IPS-NIHi7 (cell line): ENCODE results near the gene SLCO2A1.
"Not testable (repeated sequence)": the region's sequence is repeated elsewhere in the genome, so short reads cannot be mapped to it uniquely, and the experiment has no call there.

Source experiments
- DNase-seq: peaks from one replicate; pipeline ENCODE4 v3.0.0; 2012; ENCODE audit warnings: mixed read lengths; ENCODE audit errors: extremely low spot score

Gene SLCO2A1

DNA sequence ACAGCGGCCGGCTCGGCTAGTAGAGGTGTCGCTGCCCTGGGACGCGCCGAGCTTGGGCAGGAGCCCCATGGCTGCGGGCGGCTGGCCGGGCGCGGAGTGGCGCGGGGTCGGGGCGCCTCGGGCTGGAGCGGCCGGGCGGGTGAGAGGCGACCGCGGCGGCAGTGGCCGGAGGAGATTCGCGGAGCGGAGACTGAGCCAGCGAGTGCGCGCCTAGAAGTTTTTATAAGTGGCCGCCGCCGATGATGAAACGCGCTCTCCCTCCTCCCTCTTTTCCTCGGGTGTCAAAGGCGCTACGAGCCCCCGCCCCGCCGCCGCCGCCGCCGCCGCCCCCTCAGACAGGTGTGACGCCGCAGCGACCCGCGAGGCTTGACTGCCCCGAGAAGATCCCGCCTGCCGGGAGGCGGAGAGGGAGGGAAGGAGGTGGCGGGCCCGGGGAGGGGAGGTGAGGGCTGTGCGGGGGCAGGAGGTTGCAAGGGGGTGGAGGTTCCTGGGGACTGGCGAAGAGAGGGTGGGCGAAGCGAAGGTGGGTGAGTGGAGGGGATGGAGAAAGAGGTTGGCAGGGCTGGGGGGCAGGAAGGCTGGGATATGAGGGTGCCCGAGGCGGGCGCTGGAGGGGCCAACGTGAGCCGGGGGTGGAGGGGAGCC, at the start of gene SLCO2A1:
Gene SLCO2A1, minus strand, starts transcription at position 192 of the 645 bp plus-strand sequence. Its CDS starts 123 bp downstream, at position 69.
- peak; percentile 87 for DNase-seq

DNA sequence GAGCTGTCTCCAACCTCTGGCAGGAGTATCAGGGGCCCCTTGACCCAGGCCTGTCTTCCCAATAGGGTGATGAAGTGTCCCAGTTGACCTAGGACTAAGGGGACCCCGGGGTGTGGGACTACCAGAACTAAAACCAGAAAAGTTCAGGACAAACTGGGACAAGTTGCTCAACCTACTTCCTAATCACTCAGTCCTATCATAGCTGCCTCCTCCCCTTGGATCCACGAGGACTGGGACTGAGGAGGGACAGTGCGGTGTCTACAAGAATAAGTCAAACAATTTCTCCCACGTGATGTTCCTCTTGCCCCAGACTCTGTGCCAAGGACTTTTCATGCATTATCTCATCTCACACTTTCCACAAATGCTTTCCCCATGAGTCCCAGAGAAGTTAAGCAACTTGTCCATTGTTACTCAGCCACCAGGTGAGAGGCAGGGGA, 49.4 kb upstream of the SLCO2A1 start:
- no peak for DNase-seq

DNA sequence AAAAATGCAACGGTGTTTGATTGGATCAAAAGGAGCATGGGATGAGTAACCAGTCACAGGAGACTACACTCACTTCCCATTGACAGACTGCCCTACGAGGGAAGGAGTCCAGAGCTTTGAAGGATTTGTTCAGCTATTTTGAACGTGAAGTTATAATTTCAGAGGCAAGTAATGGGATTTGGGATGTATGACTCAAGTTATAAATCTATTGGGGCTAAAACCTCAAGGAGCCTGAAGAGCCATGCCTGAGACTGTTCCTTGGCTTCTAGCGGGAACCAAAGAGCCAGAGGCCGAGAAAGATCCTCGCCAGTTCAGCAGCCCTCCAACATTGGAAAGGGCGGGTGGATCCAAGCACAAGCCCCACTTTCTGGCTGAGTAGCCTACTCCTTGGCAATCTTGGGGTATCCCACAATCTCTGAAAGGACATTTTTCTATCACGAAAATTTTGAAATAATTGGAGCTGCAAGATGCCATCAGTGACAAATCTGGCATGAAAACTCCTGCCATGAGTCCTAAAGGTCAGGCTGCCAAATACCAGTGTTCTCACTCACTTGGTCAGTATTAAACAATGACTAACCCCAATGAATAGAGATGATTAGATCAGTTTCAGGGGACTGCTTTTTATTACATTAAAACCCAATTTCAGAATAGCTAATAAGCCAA, 48.6 kb upstream of the SLCO2A1 start:
- no peak for DNase-seq

DNA sequence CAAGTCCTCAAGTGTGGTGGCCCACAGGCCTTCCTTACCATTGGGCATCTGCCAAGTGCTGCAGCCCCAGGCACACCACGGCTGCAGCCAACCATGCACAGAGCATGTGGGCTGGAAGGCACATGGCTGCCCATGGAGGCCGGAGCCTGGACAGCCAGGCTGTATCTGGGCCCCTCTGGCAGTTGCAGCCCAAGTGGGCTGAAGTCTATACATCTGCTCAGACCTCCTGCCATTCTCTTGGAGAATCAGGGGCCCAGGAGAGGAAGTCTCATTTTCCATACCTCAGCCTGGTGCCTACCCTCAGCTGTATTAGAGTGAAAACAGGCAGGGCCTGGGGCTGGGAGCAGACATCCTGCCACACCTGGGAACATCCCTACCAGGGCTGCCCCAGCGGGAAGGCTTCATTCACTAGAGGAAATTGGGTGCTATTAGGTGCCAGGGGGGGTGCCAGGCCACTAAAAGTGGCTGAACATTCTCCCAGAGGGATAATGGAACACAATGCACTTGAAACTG, 48.0 kb upstream of the SLCO2A1 start:
- no peak for DNase-seq

DNA sequence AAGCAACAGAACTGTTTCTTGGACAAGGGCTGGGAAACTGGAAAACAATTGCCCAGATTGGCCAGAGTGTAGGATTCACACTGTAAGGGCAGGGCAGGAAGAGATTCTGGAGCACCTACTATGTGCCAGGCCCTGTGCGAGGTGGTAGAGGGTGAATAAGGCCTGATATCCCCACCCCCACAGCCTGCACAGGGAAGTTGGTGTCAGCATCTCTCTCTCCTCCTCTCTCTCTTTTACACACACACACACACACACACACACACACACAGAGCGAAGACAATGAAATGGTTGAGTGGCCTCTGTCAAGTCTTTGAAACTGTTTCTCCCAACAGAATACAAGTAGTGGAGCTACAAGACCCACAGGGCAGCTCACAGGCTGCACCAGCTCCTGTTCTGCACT, 47.1 kb upstream of the SLCO2A1 start:
- DNase-seq = no peak

DNA sequence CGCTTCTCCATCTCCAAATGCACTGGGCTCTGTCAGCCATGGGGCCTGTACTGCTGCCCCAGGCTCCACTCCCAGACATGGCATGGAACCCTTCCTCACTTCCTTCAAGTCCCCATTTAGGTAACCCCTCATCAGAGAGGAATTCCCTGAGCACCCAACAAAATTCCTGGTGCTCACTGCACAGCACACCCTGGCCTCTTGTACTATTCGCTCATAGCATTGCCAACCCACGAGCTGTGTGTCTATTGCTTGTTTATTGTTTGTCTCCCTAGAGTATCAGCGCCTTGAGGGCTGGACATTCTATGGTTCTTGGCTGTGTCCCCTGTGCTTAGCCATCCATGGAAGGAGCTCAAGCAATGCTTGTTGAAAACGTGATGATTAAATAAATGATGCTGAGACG, 46.1 kb upstream of the SLCO2A1 start:
- DNase-seq = no peak

DNA sequence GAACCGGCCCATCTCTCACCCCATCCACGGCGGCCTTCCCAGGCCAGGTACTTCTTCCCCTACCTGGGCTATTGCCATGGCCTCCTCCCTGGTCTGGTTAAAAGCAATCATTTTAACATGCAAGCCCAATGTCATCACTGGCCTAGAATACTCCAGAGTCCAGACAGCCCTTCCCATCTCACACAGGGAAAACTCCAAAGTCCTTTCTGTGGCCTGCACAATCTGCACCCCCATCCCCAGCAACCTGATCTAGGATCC, 45.8 kb upstream of the SLCO2A1 start:
- no peak for DNase-seq

DNA sequence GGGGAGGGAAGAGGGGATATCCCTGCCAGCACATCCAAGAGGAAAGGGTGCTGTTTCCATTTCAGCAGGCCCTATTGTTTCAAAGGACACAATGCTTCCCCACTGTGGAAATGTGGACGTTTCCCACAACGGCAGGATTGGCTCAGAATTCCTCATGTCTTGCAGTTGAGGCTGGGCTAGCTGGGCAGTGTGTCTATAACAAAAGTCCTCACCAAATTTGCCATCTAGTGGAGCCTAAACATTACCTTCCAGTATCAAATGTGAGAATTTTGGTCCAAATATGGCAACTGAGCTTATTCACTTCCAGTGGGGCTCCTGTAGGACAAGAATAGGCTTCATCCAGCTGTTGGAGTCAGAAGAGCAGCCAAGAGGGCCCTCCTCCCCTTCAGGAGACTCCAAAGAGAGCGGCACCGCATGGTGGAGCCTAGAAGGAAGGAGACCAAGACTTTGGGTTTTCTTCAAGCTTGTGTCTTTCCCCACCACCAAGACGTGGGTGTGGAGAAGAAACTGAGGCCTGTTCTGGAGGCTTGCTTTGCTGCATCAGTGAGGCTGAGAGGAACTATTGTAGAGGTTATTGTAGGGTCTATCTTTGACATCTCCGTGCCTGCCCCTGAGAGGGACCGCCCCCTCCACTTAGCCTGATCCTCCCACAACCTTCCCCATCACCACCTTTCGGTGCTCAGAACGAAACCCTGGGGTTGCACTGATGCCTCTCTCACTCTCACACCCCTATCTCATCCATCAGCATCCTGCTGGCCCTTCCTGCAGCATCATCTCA, 45.3 kb upstream of the SLCO2A1 start:
- no peak for DNase-seq

DNA sequence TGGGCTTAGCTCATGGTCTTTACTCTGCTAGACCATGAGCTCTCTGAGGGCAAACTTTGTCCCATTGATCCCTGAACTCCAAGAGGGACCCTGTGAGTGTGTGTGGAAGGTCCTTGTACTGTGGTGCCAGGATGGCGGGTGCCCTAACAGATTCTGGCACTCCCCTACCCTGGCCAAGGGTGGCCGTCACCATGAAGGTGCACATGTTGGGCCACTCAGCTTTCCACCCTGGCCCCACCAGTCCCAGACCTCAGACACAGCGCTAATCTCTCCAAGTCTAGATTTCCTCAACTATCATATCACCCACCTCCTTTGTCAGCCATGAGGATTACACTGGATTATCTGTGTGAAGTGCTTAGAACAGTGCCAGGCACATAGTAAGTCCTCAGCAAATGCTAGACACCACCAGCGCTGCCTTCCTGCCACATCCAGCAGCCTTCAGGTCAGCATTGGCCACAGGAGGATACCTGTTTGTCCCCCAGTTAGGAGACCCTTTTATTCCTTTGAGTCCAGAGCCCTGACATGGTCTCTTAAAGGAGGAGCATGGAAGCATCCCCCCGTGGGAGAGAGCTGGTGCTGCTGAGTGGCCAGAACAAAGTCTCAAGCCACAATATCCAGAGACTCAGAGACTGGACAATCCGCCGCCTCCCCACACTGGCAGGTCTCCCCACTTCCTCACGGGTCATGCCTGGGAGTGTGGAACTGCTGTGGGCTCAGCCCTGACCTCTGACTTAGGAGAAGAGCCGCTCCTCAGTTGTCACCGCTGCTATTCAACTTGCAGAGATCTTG, 44.5 kb upstream of the SLCO2A1 start:
- no peak for DNase-seq

DNA sequence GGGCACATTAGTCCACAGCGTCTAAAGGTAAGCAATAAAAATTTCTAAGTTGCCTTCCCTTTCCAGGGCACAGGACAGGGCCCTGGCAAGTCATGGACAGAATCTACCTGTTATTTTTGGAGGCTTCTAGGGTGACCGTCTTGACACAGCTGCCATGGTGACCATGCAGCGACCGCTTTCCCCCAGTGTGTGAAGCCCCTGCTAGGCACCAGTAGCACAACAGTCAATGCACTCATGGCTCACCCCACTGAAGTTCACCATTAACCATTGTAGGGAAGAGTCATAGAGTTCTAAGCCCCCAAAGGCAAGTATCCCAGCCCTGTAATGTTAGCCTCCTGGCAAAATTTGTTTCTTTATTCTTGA, 43.8 kb upstream of the SLCO2A1 start:
- no peak for DNase-seq

DNA sequence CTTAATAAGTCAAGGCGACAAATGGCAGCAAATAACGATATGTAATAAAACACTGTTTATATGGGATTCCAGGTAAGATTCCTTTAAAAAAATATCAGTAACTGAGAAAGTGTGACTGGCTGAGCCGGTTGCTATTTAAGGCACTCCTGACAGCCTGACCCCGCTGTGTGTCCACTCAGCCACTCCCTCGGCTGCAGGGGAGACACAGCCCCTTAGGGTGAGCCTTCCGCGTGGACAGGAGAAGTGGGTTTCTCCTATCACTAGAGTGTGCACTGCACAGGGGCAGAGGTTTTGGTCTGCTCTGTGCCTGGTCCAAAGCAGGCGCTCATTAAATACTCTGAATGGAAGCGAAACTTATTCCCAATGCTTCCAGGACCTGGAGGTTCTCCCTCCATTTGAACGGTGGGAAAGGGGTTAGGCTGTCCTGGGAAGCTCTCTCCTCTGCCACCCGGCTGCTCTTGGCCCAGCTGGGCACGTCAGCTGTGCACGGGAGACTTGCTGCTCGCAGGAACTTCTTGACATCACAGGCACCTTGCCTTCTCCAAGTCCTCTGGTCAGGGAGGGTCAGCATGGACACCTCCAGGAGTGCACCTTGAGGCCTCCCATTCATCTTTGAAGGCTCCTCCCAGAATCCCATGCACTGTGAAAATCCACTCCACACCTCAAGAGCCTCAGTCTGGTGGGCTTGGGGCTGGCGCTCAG, 43.3 kb upstream of the SLCO2A1 start:
- DNase-seq = no peak

DNA sequence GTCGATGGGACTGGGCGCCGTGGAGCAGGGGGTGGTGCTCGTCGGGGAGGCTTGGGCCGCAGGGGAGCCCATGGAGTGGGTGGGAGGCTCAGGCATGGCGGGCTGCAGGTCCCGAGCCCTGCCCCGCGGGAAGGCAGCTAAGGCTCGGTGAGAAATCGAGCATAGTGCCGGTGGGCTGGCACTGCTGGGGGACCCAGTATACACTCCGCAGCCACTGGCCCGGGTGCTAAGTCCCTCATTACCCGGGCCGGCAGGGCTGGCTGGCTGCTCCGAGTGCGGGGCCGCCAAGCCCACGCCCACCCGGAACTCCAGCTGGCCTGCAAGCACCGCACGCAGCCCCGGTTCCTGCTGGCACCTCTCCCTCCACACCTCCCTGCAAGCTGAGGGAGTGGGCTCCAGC, 40.6 kb upstream of the SLCO2A1 start:
- DNase-seq = not testable (repeated sequence)

DNA sequence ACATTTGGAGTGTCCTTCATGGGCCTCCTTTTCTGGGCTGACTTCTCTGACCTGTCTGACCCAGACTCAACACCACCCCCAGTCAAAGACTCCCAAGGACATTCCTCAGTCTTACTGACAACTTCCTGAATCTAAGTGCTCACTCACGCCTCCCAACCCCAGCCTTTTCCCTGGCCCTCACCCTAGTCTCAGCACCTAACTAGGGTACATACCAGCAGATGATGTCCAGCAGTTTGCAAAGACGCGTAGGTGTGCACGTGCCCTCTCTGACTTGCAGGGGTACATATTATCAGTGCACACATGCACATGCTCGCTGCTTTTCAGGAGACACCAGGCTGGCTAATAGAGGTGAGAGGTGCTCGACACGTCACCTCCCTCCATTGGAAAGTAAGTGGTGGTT, 38.7 kb upstream of the SLCO2A1 start:
- no peak for DNase-seq

DNA sequence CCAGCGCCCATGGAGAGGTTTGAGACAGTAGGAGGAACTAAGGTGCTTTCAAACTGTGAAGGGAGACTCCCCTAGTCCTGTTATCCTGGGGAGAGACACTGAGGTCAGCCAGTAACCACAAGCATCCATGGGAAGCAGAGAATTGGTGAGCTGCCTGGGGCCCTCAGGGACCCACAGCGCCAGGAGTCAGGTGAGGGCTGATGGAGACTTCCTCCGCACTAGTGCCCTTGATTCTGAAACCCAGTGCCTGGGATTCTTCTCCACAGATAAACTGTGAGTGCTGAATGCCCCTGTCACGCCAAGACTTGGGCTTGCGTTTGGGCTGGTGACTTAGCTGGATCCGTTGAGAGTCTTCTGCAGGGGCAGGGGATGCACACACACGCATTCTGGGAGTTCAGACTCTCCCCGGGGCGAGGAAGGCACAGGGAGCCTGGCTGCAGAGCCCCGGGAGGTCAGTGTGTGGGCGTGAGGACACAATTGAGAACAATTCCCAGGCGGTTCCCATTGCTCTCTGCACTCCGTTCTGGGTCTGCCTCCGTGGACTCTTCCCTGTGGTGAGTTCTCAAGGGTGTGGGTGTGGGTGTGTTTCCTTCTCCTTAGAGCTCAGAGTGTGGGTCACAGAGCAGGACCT, 37.9 kb upstream of the SLCO2A1 start:
- no peak for DNase-seq

DNA sequence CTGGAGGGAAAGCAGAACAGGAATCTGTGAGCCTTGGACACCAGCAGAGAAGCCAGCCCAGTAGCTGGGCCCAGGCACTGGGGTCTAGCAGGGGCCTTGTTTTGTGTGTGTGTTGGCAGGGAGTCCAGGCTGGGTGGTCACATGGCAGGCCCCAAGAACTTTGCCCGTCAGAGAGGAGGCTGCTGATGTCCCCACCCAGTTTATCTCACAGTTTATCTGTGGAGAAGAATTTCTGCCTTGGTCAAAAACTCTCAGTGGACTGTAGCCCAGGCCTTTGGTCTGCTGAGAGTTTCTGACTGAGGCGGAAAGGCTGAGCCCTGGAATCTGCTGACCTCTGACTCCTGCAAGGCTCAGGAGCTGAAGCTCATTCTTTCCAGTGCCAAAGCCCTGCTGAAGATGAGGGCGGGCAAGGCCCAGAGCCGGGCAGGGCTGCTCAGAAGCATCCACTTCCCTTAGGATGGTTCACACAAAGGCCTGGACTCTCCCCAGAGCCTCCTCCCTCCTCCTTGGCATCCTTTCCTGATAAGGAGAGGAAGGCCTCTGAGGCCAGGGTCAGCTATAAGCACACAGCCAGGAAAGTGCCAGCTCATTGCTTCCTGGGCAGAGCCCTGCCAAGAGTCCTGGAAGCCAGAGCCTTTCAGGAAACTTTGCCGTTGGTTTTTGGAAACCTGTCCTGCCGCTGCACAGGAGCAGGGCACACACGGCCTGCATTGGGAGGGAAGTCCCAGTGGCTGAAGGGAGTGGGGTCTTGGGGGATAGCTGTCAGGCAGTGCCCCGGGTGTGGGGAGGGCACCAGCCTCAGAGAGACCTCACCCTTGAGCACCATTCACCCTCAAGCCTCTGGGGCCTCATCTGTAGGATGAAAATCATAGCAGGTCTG, 37.2 kb upstream of the SLCO2A1 start:
- DNase-seq = no peak

DNA sequence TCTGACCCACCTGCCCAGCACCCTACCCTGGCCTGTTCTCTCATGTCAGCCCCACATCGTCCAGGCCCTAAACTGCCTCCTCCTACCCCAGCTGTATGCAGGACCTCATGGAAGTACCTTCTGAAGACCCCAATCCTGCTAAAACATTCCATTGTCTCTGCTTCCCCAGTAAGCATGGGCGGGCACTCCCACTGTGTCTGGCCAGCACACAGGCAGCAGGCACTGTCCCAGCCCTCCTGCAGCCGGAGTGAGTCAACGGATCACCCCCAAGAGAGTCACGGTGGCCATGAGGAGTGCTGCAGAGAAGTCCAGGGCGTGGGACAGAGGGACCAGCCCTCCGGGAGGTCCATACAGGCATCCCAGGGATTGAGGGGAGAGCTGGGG, 36.4 kb upstream of the SLCO2A1 start:
- no peak for DNase-seq

DNA sequence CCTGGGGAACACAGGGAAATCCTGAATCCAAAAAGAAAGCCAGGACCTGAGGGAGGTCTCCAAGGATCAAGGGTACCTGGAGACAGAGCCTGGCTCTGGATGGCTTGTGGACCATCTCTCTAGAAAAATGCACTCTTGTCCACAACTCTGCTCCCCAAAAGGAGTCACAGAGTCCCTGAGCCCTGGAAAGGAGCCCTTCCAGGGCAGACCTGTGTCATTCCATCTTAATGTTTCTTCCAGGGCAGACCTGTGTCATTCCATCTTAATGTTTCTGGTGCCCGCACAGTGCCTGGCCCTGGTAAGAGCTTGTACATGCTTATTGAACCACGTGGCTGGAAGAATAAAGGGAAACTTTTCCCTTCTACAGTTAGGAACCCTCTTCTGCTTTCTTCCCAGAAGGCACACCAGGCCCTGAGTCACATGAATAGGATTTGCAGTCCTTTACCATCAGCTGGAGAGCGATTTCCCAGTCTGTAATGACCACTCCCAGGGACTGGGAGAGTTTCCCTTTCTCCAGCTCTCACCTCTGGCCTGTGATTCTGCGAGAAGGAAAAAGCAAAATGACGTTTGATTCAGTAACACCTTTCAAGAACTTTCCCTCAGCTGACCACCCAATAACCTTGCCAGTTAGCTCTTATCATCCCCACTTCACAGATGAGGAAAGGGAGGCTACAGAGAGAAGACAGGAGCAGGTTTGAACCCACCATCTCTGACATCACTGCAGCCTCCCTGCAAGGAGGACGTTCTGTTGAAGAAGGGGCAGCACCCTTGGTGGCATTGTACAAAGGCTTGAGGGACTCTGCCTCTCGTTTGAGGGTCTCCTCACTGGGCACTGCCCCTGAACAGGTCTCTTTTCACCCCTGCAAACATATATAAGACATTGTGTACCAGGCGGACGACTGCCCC, 35.8 kb upstream of the SLCO2A1 start:
- DNase-seq = no peak

DNA sequence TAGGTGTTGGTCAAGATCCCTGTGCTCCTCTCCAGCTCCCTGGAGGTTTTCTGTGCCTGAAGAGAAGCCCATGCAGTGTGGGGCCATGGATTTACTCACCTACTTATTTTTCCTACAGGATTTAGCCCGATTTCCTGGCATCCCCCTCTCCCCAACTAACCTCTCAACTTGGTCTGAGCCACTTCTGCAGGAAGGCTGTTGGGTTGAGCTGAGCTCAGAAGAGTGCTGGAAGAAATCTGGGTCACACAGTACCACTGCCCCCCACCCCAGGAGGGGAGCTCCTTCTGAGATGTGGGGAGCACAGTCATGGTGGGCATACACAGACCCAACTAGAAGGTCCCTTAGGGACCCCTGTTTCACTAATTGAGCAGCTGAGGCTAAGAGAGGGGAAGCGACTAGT, 34.4 kb upstream of the SLCO2A1 start:
- DNase-seq = no peak

DNA sequence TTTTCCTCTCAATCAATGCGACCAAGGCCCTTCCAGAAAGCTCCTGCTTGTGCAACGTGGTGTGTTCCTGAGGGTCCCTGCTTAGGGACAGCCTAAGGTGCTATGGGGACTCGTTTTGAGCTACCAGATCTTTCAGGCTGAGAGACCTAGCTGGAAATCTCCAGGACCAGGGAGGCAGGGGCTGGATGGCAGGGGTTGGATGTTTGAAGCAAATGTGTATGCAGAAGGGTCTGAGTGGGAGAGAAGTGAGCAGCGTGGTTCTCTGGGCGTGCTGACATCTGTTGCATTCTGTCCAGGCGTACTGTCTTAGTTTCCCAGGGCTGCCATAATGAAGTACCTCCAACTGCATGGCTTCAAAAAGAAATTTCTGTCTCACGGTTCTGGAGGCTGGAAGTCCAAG, 31.7 kb upstream of the SLCO2A1 start:
- no peak for DNase-seq
